Measurements from ENCODE around the gene ALX4.

ALX4 gene

DNA sequence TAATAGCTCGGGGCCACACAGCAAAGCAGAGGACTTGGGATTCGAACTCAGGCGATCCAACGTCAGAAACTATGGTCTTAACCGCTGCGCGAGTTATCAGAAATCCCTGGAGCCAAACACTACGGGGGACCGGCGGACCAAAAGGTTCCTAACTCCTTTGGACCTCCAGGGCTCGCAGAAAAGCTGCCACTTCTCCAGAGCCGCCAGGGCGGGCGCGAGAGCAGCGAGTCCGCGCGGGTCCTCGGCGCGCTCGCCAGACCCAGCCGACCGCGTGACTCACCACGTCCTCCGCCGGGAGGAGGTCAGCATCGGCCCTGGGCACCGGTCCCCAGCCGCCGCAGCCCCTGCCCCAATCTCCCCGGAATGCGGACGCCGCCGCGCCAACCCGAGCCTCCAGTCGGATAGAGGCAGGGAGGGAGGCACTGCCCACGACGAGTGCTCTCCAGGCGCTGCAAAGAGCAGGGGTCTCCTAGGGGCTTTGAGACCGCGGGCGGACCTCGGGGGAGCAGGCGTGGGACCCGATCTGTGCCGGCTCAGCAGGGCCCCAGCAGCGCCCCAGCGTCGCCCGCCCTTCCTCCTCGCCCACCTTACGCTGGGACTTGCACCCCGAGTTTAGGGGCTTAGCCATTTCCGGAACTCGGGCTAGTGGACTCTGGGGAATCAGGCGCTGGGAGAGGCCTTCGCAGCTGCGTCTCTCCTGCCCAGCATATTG is 6.2 kb upstream of the ALX4 start:
- no peak for DNase-seq (ENCODE audit: low read depth)

DNA sequence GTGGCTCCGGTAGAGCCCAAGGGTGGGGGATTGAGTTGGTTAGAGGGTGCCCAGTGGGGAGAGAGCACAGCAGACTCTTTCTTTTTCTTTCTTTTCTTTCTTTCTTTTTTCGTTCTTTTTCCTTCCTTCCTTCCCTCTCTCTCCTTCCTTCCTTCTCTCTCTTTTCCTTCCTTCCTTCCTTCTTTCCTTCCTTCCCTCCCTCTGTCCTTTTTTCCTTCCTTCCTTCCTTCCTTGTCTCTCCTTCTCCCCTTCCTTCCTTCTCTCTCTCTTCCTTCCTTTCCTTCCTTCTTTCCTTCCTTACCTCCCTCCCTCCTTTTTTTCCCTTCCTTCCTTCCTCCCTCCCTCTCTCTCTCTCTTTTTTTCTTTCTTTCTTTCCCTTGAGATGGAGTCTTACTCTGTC is 4.8 kb upstream of the ALX4 start:
- DNase-seq (ENCODE audit: low read depth) = no peak

- DNase-seq (ENCODE audit: low read depth) = no peak
These were observed 4.0 kb upstream of the ALX4 start for GRCh38 chr11:44313761-44314489.

GRCh38 chr11:44312876-44313275 is 2.9 kb upstream of the ALX4 start:
- DNase-seq (ENCODE audit: low read depth) = no peak

DNA sequence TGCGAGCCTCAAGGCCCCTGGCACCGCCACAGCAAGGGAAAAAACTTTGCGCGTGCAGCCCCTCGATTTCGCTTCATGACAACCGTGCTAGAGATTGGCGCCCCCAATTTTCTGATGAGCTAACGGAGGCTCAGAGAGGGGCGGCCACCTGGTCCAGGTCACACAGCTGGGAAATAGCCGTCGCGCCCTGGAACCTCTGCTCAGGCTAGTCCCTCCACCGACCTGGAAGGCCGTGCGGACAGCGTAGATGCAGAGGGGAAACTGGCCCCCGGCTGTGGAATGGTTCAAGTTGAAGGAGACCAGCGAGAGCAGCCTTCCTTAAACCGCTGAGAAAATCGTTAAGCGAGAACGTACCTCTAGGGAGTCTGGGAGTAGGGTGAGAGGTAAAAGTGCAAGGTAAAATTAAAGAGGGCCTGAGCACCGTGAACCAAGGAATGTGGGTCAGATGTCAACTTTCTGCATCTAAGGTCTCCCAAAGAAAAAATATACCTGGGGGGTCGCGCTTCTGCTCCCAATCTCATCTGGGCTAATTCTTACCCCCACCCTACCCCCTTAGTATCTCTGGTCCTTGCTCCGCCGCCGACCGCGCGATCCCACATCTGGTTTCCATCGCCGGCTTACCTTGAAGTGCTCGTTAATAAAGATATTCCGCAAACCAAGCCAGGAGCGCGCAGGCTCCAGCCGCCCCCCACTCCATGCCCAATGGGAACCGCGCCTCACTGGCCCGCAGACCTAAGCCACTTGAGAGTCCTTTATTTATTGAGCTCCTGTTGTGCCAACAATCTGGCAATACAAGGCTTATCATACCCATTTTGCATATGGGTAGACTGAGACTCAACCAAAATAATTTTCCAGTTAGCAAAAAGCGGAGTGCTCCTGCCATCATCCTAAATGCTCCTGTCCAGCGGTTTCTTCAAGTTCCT is 1.7 kb upstream of the ALX4 start:
- no peak for DNase-seq (ENCODE audit: low read depth)

- no peak for DNase-seq (ENCODE audit: low read depth)
These were observed 729 bp upstream of the ALX4 start for GRCh38 chr11:44310463-44311272.

DNA sequence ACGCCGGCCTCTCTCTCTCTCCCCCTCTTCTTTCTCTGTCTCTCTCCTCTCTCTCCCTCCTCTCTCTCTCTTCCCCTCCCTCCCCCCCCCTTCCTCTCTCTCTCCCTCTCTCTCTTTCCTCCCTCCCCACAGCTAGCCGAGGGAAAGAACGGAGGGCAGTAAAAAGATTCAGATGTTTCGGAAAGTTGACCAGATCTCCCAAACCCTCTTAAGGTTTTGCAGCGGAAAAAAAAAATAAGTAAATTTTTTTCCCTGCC is 195 bp upstream of the ALX4 start:
- no peak for DNase-seq (ENCODE audit: low read depth)

- no peak for DNase-seq (ENCODE audit: low read depth)
These were observed 939 bp downstream of the ALX4 start for GRCh38 chr11:44308923-44309477.

GRCh38 chr11:44308256-44308922 is 1.6 kb downstream of the ALX4 start:
- DNase-seq (ENCODE audit: low read depth) = no peak

- no peak for DNase-seq (ENCODE audit: low read depth)
These were observed 2.4 kb downstream of the ALX4 start for GRCh38 chr11:44307340-44308099.

- no peak for DNase-seq (ENCODE audit: low read depth)
These were observed 3.1 kb downstream of the ALX4 start for GRCh38 chr11:44306918-44307244.

GRCh38 chr11:44306052-44306917 is 3.7 kb downstream of the ALX4 start:
- no peak for DNase-seq (ENCODE audit: low read depth)

GRCh38 chr11:44305470-44306051 is 4.4 kb downstream of the ALX4 start:
- no peak for DNase-seq (ENCODE audit: low read depth)

GRCh38 chr11:44305026-44305469 is 4.9 kb downstream of the ALX4 start:
- no peak for DNase-seq (ENCODE audit: low read depth)

- DNase-seq (ENCODE audit: low read depth) = no peak
These were observed 5.6 kb downstream of the ALX4 start for GRCh38 chr11:44304091-44305025.

DNA sequence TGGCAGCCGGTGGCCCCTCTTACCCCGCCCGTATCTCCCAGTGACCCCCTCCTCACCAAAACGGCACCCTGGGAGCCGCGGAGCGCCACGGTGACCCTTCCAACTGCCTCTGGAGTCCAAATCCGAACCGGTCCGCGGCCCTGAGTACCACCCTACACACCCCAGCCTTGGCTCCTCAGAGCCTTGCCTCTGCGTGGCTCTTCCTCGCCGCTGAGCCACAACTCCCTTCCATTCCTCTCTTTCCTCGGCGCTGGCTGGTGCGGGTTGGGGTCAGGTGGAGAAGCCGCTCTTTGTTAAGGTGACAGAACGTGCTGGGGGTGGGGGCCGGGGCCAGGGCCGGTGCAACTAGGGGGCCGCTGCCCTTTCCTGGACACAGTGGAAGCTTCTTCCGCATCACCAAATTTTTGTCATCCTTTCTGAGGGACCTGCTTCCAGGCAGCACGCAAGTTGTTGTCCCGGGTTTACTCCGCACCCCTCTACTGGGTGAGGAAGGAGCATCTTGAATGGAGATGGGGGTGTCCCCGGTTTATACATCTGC is 6.5 kb downstream of the ALX4 start:
- no peak for DNase-seq (ENCODE audit: low read depth)

- DNase-seq (ENCODE audit: low read depth) = no peak
These were observed 8.2 kb downstream of the ALX4 start for GRCh38 chr11:44301564-44302271.
